Endodermal cell (in vitro differentiated cells): ENCODE measurements around the gene ATE1. TPM values are rescaled to one million over a fixed set of nuclear protein-coding genes. Genes with fewer than 3 reads are reported as not detected.

Experiments used
- DNase-seq: peaks from one replicate; pipeline ENCODE4 v3.0.0-alpha.2; 2017
- H3K27ac ChIP-seq: 2 replicates; pipeline ENCODE4 v1.5.1; 2013; ENCODE audit warnings: mild to moderate bottlenecking, low read depth, low read length, moderate library complexity
- H3K27me3 ChIP-seq: 2 replicates; pipeline ENCODE4 v1.6.1; 2013; ENCODE audit warnings: mild to moderate bottlenecking, low read length, moderate library complexity; ENCODE audit not compliant: insufficient read depth, control insufficient read depth, poor library complexity, severe bottlenecking
- H3K36me3 ChIP-seq: 2 replicates; pipeline ENCODE4 v1.7.0; 2013; ENCODE audit warnings: mild to moderate bottlenecking, low read length, moderate library complexity; ENCODE audit not compliant: control insufficient read depth, insufficient read depth
- H3K4me1 ChIP-seq: one replicate; pipeline ENCODE4 v1.7.0; 2013; ENCODE audit warnings: low read length; ENCODE audit not compliant: control insufficient read depth, insufficient read depth
- H3K4me3 ChIP-seq: 2 replicates; pipeline ENCODE4 v1.5.1; 2013; ENCODE audit warnings: mild to moderate bottlenecking, low read length, moderate library complexity
- H3K9ac ChIP-seq: 2 replicates; pipeline ENCODE4 v1.6.1; 2013; ENCODE audit warnings: mild to moderate bottlenecking, low read length, moderate library complexity; ENCODE audit not compliant: poor library complexity, severe bottlenecking; ENCODE audit errors: extremely low read depth
- H3K9me3 ChIP-seq: 2 replicates; pipeline ENCODE4 v1.6.1; 2013; ENCODE audit warnings: mild to moderate bottlenecking, low read length, moderate library complexity; ENCODE audit not compliant: control insufficient read depth
- H3K27ac Mint-ChIP-seq: 2 replicates; pipeline ENCODE4 v1.8.0; 2020; ENCODE audit warnings: mixed read lengths
- H3K27me3 Mint-ChIP-seq: 2 replicates; pipeline ENCODE4 v1.8.0; 2021; ENCODE audit warnings: mild to moderate bottlenecking, mixed read lengths; ENCODE audit not compliant: insufficient read depth
- H3K36me3 Mint-ChIP-seq: 2 replicates; pipeline ENCODE4 v1.8.0; 2020; ENCODE audit warnings: low read depth, mixed read lengths
- H3K4me1 Mint-ChIP-seq: 2 replicates; pipeline ENCODE4 v1.8.0; 2020; ENCODE audit warnings: mixed read lengths
- H3K4me3 Mint-ChIP-seq: 2 replicates; pipeline ENCODE4 v1.8.0; 2020; ENCODE audit warnings: mild to moderate bottlenecking, moderate library complexity, mixed read lengths
- H3K9me3 Mint-ChIP-seq: 2 replicates; pipeline ENCODE4 v1.8.0; 2020; ENCODE audit warnings: mild to moderate bottlenecking, mixed read lengths
- CTCF ChIP-seq: fragments of 200-600 bp; sonication (generic); conservative IDR thresholded peaks from 2 replicates; pipeline ENCODE4 v1.5.0; 2021; ENCODE audit warnings: antibody characterized with exemption, mild to moderate bottlenecking
- WGBS, 2 experiments: methylation state at CpG; one replicate each; pipeline versions ENCODE4 v1.1.5 to v1.1.7; 2013; ENCODE audit warnings: missing lambda C conversion rate in 2 of 2, mixed read lengths in 1 of 2; ENCODE audit not compliant: insufficient coverage in 1 of 2, insufficient read length in 1 of 2; 5-methylcytosine and 5-hydroxymethylcytosine counted together
- total RNA-seq, 2 donors: library from RNA; stranded (reverse); fragmentation: NEBNext Ultra II Directional in 1 of 2; extraction: Animal tissue kit (Norgen Biotek cat#: 25700) in 1 of 2; gene quantifications; 2 replicates in 1 of 2; 3 replicates in 1 of 2; pipeline ENCODE4 v1.2.1, GENCODE V29; 2021

ATE1 gene
- total RNA-seq, 2 donors from 2014 or later, result 31.2 to 32.2 TPM

GRCh38 chr10:121739114-121739513 is 188.7 kb downstream of the ATE1 start:
- Histone ChIP-seq H3K36me3 (peaks cover 15% of the 10 kb centered on the region), H3K9ac (no peak overlapping the region), H3K27ac (no peak overlapping the region), H3K27me3 (no peaks in the 10 kb centered on the region), H3K4me3 (no peak overlapping the region), H3K4me1 (no peaks in the 10 kb centered on the region), H3K9me3 (no peaks in the 10 kb centered on the region)
- DNase-seq, result no peak
- H3K4me3 Mint-ChIP-seq, result no peak overlapping the region
- H3K36me3 Mint-ChIP-seq, result peaks cover 12% of the 10 kb centered on the region
- WGBS, 2 experiments, result 98 to 100% methylated on average over 2 to 4 of the region's 4 CpGs
- H3K9me3 Mint-ChIP-seq, result no peaks in the 10 kb centered on the region
- peaks cover 2% of the 10 kb centered on the region for H3K4me1 Mint-ChIP-seq
- H3K27ac Mint-ChIP-seq, result no peak overlapping the region
- TF ChIP-seq CTCF, result no peak
- H3K27me3 Mint-ChIP-seq, result no peaks in the 10 kb centered on the region

- no peaks in the 10 kb centered on the region for H3K27me3 Mint-ChIP-seq
- no peak overlapping the region for H3K27ac ChIP-seq
- H3K36me3 Mint-ChIP-seq, result peaks cover 5% of the 10 kb centered on the region
- no peaks in the 10 kb centered on the region for H3K27me3 ChIP-seq
- peaks cover 18% of the 10 kb centered on the region for H3K4me1 Mint-ChIP-seq
- H3K9ac ChIP-seq, result no peak overlapping the region
- no peaks in the 10 kb centered on the region for H3K9me3 Mint-ChIP-seq
- H3K27ac Mint-ChIP-seq, result no peak overlapping the region
- H3K4me3 ChIP-seq, result no peak overlapping the region
- no peak for DNase-seq
- H3K9me3 ChIP-seq, result no peaks in the 10 kb centered on the region
- no peak overlapping the region for H3K4me3 Mint-ChIP-seq
- no peak for TF ChIP-seq CTCF
- H3K4me1 ChIP-seq, result peaks cover 4% of the 10 kb centered on the region
- 95 to 96% methylated on average over 8 to 13 of the region's 13 CpGs for WGBS, 2 experiments
- peaks cover 6% of the 10 kb centered on the region for H3K36me3 ChIP-seq
Observed at GRCh38 chr10:121736315-121737130, 191.3 kb downstream of the ATE1 start.

- Mint-ChIP-seq H3K27ac (no peak overlapping the region), H3K4me1 (peaks cover 18% of the 10 kb centered on the region), H3K36me3 (no peaks in the 10 kb centered on the region), H3K27me3 (peaks cover 2% of the 10 kb centered on the region), H3K4me3 (no peak overlapping the region), H3K9me3 (no peaks in the 10 kb centered on the region)
- WGBS, 2 experiments, result 87 to 90% methylated on average over 11 to 13 of the region's 13 CpGs
- H3K27ac ChIP-seq, result no peak overlapping the region
- H3K4me3 ChIP-seq, result no peak overlapping the region
- H3K4me1 ChIP-seq, result peaks cover 4% of the 10 kb centered on the region
- H3K27me3 ChIP-seq, result no peaks in the 10 kb centered on the region
- H3K36me3 ChIP-seq, result no peaks in the 10 kb centered on the region
- no peaks in the 10 kb centered on the region for H3K9me3 ChIP-seq
- DNase-seq, result no peak
- no peak overlapping the region for H3K9ac ChIP-seq
- TF ChIP-seq CTCF, result no peak
Observed at GRCh38 chr10:121735263-121735662, 192.6 kb downstream of the ATE1 start.
